MM.1S (cell line): Measurements from ENCODE around the gene TIAM1.

Experiments
- CTCF ChIP-seq: fragments of 300-600 bp; sonication (generic); IDR thresholded peaks from 2 replicates; pipeline ENCODE4 v1.5.1; 2016; ENCODE audit warnings: antibody characterized with exemption, low read length, mixed read lengths
- EZH2 ChIP-seq: fragments of 300-600 bp; sonication (generic); optimal IDR thresholded peaks from 2 replicates; pipeline ENCODE3; 2017; ENCODE audit warnings: low read depth, mild to moderate bottlenecking, antibody characterized with exemption, low read length, mixed read lengths

- TF ChIP-seq CTCF (no peak), EZH2 (no peak)
Measured at GRCh38 chr21:31343030-31343510, 991 bp downstream of the TIAM1 start.
